Brain microvascular endothelial cell (primary cell): Measurements from ENCODE around the gene C3orf20.

Source experiments
- DNase-seq: peaks from one replicate; pipeline ENCODE4 v3.0.0-alpha.2; 2020
- H3K27ac ChIP-seq: fragments of 250-450 bp; sonication (Bioruptor Pico); 2 replicates; pipeline ENCODE4 v1.5.1; 2020; ENCODE audit warnings: mild to moderate bottlenecking, moderate library complexity
- H3K27me3 ChIP-seq: fragments of 250-450 bp; sonication (Bioruptor Pico); replicated peaks from 2 replicates; pipeline ENCODE4 v1.5.1; 2020; ENCODE audit warnings: mild to moderate bottlenecking
- H3K36me3 ChIP-seq: fragments of 250-450 bp; sonication (Bioruptor Pico); replicated peaks from 2 replicates; pipeline ENCODE4 v1.5.1; 2020; ENCODE audit warnings: mild to moderate bottlenecking
- H3K4me3 ChIP-seq: 2 replicates; pipeline ENCODE4 v1.5.1; 2011; ENCODE audit warnings: low read depth, mild to moderate bottlenecking, control low read depth, low read length, moderate library complexity
- CTCF ChIP-seq: IDR thresholded peaks from 2 replicates; pipeline ENCODE4 v1.5.1; 2011; ENCODE audit warnings: low read depth, mild to moderate bottlenecking, moderate library complexity, low read length, control low read depth, inconsistent platforms; ENCODE audit errors: missing control alignments
- in situ Hi-C: cut with HindIII; loops from 2 replicates; pipeline ENCODE4 v1.10.0; 2017; ENCODE audit warnings: low sequenced_read_pairs, low pct_ligation_motif_present

C3orf20 gene

GRCh38 chr3:14636496-14637087 lies 38.3 kb upstream of the C3orf20 start:
- no peak for DNase-seq
- no peak overlapping the region for H3K27ac ChIP-seq
- TF ChIP-seq CTCF = no peak
- in situ Hi-C loops = no loop called here
- H3K36me3 ChIP-seq = no peaks in the 10 kb centered on the region
- H3K4me3 ChIP-seq = no peak overlapping the region
- H3K27me3 ChIP-seq = no peaks in the 10 kb centered on the region

GRCh38 chr3:14640157-14640562 lies 34.8 kb upstream of the C3orf20 start:
- Histone ChIP-seq H3K4me3 (no peak overlapping the region), H3K27ac (no peak overlapping the region), H3K36me3 (no peaks in the 10 kb centered on the region), H3K27me3 (peaks cover 9% of the 10 kb centered on the region)
- no peak for DNase-seq
- in situ Hi-C loops = no loop called here
- TF ChIP-seq CTCF = no peak

- TF ChIP-seq CTCF = no peak
- H3K27ac ChIP-seq = no peak overlapping the region
- no peak overlapping the region for H3K4me3 ChIP-seq
- no peak for DNase-seq
- H3K27me3 ChIP-seq = peaks cover 10% of the 10 kb centered on the region
- no peaks in the 10 kb centered on the region for H3K36me3 ChIP-seq
- in situ Hi-C loops = no loop called here
Observed at GRCh38 chr3:14640734-14641133, 34.2 kb upstream of the C3orf20 start.

- in situ Hi-C loops = no loop called here
- peaks cover 10% of the 10 kb centered on the region for H3K27me3 ChIP-seq
- no peak for TF ChIP-seq CTCF
- no peak overlapping the region for H3K4me3 ChIP-seq
- no peak for DNase-seq
- no peak overlapping the region for H3K27ac ChIP-seq
- H3K36me3 ChIP-seq = no peaks in the 10 kb centered on the region
Observed at GRCh38 chr3:14641346-14641745, 33.6 kb upstream of the C3orf20 start.

GRCh38 chr3:14645453-14645852 lies 29.5 kb upstream of the C3orf20 start:
- DNase-seq = no peak

More at GRCh38 chr3:14645453-14645852, 29.5 kb upstream of the C3orf20 start:
- Histone ChIP-seq H3K36me3 (no peaks in the 10 kb centered on the region), H3K27me3 (peaks cover 10% of the 10 kb centered on the region), H3K27ac (no peak overlapping the region), H3K4me3 (no peak overlapping the region)
- in situ Hi-C loops = no loop called here
- TF ChIP-seq CTCF = no peak
